HG02885 (cell line): ENCODE results near the gene PLCXD1.

ENCODE experiments used
- ATAC-seq: cut with Tn5 transposase; IDR thresholded peaks from one replicate; pipeline ENCODE4 v1.9.1; 2021; ENCODE audit warnings: mild to moderate bottlenecking; ENCODE audit not compliant: unreplicated experiment, poor library complexity

The PLCXD1 gene

DNA sequence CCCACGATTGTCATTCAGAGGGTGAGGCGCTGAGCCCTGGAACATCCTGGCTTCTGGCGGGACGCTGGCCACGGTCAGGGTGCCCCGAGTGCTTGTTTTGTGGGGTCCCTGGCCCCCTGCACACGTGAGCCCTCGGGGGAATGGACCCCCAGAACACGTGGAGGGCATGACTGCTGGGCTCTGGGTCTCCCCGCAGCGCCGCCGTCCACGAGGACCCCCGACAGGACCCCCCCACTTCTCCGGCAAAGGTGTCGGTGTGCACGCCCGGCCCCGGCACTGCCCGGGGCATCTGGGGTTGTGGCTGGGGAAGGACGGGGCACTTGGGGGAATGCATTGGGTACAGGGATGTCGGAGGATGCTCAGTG, 51.3 kb downstream of the PLCXD1 start:
- no peak for ATAC-seq

GRCh38 chrX:332916-333610, 51.9 kb downstream of the PLCXD1 start:
- ATAC-seq: no peak

DNA sequence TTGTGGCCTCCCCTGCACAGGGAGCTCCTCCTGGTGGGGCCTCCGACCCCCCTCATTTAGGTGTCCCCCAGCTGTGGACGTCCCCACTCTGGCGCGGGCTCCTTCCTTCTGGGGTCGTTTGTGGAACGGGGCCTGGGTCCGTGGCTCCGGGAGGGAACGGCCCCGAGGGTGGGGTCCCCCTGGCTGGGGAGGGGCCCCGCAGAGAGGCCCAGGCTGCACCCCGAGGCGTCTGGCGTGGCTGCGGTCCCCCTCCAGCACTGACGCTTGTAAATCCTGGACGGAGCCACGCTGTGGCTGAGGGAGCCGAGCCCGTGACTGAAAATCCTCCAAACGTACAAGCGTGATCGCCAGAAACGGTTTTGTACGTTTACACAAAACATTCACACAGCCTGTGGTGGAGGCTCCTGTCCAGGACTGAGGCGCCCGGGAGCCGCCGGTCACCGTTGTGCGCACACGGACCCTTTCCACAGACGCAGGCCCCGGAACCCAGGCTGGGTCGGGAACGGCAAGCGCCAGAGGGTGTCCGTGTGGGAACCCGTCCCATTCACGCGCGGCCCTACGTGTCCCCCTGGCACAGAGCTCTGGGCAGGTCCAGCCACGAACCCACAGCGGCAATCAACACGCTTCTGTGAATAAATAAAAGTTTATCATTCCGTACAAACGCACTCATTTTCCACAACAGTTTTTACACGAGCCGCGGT, 52.6 kb downstream of the PLCXD1 start:
- ATAC-seq: no peak

GRCh38 chrX:334331-334891, 53.2 kb downstream of the PLCXD1 start:
- no peak for ATAC-seq

GRCh38 chrX:334971-335757, 54.0 kb downstream of the PLCXD1 start:
- no peak for ATAC-seq

- no peak for ATAC-seq
Observed at GRCh38 chrX:335758-336155, 54.6 kb downstream of the PLCXD1 start.

DNA sequence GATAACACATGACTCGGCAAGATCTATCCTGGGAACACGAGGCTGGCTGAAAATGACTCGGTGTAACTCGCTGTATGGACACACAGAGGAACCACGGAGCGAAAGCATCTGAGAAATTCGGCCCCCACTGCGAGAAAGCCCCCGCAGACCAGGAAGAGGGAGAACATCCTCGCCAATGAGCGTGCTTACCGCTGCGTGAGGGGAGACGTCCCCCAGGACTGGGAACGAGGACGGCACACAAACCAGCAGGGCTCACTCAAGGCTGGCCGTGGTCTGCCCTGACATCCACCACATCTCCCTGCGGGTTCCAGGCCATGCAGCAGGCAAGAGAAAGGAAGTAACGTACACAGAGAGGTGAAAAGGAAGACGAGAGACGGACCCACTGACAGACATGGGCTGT, 55.0 kb downstream of the PLCXD1 start:
- no peak for ATAC-seq

GRCh38 chrX:337331-337831, 56.2 kb downstream of the PLCXD1 start:
- ATAC-seq: no peak

DNA sequence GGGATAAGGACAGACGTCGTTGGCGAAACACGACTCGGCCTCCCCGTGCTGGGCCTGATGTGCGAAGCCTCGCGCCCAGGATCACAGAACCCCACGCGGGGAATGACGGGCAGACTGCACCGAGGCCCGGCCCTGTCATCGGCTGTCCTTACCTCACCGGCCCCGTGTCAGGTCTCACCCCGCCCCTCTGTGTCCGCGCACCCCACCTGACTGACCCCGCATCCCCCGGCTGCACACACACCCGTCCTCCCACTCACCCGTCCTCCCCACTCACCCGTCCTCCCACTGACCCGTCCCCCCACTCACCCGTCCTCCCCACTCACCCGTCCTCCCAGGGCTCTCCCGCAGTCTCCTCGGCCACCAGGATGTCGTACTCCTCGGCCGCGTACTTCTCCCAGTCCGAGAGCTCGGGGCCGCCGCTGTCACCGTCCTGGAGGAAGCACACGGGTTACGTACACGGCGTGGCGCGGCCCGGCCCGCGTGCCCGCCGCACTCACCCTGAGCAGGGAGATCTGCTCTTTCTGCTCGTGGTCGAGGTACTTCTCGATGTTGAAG, 57.2 kb downstream of the PLCXD1 start:
- no peak for ATAC-seq

DNA sequence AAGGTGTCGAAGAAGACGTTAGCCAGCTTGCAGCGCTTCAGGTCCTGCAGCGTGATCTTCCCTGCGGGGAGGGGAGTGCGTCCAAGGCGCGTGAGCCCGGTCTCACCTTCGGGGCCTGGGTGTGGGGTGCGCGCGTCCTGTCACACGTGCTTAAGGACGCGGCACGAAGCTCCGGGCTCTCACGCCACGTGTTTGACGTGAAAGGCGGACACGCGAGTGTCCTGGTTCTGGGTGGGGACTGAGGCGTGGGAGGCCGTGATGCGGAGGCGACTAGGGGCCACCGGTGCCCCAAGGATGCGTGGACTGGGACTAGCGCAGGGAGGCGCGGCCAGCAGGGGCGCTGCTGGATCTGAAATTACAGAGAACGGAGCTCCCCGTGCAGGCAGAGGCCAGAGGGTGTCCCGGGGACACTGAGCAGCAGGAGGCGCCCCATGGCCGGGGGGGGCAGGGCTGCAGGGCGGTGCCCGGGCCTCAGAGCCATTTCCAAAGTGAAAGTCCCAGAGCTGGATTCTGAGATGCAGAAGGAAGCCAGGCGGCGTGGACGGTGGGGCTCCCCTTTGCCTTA, 57.7 kb downstream of the PLCXD1 start:
- no peak for ATAC-seq

DNA sequence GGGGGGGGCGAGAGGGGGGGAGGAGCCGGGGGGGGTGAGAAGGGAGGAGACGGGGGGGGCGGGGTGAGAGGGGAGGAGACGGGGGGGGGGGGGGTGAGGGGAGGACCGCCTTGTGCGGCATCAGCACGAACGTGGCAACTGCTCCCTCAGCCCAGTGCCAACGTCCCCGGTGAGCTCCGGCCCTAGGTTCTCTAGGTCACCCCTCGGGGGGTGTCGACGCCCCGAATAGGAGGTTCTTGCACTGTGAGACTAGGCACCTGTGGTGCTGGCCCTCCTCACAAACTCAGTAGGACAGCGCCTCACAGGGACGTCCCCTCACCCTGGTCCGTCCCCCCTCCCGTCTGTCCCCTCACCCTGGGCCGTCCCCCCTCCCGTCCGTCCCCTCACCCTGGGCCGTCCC, 58.9 kb downstream of the PLCXD1 start:
- no peak for ATAC-seq

DNA sequence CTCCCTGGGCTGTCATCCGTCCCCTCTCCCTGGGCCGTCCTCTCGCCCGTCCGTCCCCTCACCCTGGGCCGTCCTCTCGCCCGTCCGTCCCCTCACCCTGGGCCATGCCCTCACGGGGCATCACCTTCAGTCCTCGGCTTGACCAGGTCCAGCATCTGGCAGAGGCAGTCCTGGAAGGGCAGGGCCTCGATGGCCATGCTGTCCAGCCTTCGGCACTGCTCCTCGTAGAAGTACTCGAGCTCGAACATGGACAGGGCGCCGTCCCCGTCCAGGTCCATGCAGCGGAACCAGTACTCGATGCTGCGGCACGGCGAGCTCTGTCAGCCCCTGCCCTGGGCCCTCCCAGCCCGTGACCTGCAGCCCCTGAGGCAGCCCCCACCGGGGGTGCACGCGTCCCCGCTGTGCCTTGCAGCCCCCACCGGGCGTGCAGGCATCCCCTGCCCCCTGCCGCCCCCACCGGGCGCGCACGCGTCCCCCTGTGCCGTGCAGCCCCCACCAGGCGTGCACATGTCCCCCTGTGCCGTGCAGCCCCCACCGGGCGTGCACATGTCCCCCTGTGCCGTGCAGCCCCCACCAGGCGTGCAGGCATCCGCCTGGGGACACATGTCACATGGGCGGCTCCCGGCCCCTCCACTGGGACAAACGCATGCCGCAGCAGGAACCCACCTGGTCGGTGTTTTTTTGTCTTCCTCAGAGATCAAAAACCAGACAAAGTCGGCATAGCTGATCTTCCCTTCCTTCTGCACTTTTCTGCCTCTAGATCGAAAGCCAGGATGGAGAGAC, 59.7 kb downstream of the PLCXD1 start:
- ATAC-seq: no peak

DNA sequence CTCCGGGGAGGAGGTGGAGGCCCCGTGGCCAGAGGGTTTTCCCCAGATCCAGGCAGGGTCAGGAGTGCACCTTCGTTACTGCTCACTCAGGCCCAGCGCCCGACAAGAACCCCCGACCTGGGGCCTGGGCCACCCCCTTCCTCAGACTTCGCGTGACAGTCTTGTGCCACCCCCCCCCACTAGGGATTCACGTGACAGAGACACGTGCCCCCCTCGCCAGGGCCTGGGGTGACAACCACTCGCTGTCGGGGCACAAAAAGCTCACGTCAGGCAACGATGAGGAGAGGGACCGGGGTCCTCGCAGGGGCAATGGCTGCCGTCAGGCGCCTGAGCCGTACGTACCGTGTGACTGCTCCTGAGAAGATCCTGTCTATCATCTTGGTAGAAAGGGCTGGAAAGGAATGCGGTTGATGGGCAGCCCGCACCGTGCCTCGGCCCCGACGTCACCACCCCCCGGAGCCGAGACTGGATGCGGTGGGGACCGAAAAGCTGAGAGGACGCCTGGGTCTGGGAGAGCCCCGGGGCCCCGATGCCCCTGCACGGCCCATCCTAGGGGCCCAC, 60.4 kb downstream of the PLCXD1 start:
- no peak for ATAC-seq

- ATAC-seq: no peak
Observed at GRCh38 chrX:344371-344901, 63.3 kb downstream of the PLCXD1 start.

DNA sequence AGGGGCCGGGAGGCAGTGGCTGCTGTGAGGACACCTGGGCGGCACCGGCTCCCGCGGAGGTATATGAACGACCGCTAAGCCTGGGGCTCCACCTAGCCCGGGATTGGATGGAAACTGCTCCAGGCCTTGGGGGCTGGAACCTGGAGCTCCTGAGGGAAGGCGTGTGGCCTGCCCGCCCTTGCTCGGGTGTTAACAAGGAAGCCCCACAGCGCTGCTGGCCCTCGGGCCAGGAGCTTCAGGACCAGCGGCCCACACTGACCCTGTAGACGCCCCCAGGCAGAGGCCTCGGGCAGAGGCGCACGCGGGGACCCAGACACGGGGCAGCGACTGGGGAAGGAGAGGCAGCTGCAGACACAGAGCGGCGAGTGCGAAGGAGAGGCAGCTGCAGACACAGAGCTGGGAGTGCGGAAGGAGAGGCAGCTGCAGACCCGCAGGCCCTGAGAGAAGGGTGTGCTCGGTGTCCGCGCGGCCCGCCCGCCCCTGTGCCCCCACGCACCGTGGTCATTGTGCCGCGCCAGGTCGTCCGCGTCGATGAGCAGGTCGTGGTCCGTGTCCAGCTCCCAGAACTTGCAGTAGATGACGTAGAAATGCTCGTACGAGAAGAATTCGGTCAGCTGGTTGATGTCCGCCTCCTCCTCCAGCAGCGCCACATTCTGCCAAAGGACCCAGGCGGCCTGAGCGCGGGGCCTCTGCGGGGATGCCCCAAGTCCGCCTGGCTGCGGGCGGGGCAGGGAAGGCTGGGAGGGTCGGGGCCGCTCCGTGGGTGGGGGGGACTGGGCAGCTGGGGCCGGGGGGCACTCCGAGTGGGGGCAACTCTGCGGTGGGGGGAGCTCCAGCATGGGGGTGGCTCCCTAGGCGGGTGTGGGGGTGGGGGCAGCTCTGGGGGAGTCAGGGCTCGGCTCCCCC, 64.1 kb downstream of the PLCXD1 start:
- no peak for ATAC-seq

GRCh38 chrX:346034-346813, 65.0 kb downstream of the PLCXD1 start:
- ATAC-seq: no peak
